DND-41 (cell line): ENCODE results near the gene APC2.

Experiments
- ATAC-seq: fragments of 200-7000 bp; cut with Tn5 transposase; 3 replicates; pipeline ENCODE4 v1.9.1; 2021; ENCODE audit warnings: low read depth; ENCODE audit not compliant: insufficient read depth
- DNase-seq: peaks from one replicate; pipeline ENCODE4 v3.0.0-alpha.2; 2020
- H2AFZ ChIP-seq: 2 replicates; pipeline ENCODE4 v1.6.0; 2012; ENCODE audit warnings: low read depth, low read length
- H3K27ac ChIP-seq: 2 replicates; pipeline ENCODE4 v1.5.1; 2012; ENCODE audit warnings: low read length, inconsistent platforms
- H3K27me3 ChIP-seq: fragments of 200-600 bp; sonication (generic); 2 replicates; pipeline ENCODE4 v1.6.0; 2012; ENCODE audit warnings: low read length, mild to moderate bottlenecking, inconsistent platforms; ENCODE audit not compliant: insufficient read depth, poor library complexity
- H3K36me3 ChIP-seq: 2 replicates; pipeline ENCODE4 v1.5.1; 2012; ENCODE audit warnings: low read length, inconsistent platforms; ENCODE audit not compliant: insufficient read depth
- H3K4me1 ChIP-seq: 2 replicates; pipeline ENCODE4 v1.5.1; 2012; ENCODE audit warnings: mild to moderate bottlenecking, low read length; ENCODE audit not compliant: insufficient read depth
- H3K4me2 ChIP-seq: 2 replicates; pipeline ENCODE4 v1.6.0; 2012; ENCODE audit warnings: mild to moderate bottlenecking, moderate library complexity, low read length, inconsistent platforms; ENCODE audit not compliant: insufficient read depth
- H3K4me3 ChIP-seq, 2 experiments: fragments of 200-600 bp in 1 of 2; shearing (Covaris generic) in 1 of 2; 2 replicates each; pipeline ENCODE4 v1.5.1; 2012 to 2016; ENCODE audit warnings: inconsistent platforms in 2 of 2, low read length in 2 of 2, mild to moderate bottlenecking in 2 of 2, low read depth in 1 of 2, moderate library complexity in 1 of 2
- H3K79me2 ChIP-seq: 2 replicates; pipeline ENCODE4 v1.6.0; 2012; ENCODE audit warnings: low read length, inconsistent platforms; ENCODE audit not compliant: insufficient read depth
- H3K9ac ChIP-seq: 2 replicates; pipeline ENCODE4 v1.6.0; 2012; ENCODE audit warnings: low read depth, mild to moderate bottlenecking, inconsistent platforms, low read length, moderate library complexity
- H3K9me3 ChIP-seq: 2 replicates; pipeline ENCODE4 v1.5.1; 2012; ENCODE audit warnings: low read length, moderate library complexity, mild to moderate bottlenecking, inconsistent platforms; ENCODE audit not compliant: insufficient read depth, severe bottlenecking
- H4K20me1 ChIP-seq: 2 replicates; pipeline ENCODE4 v1.6.0; 2012; ENCODE audit warnings: low read length; ENCODE audit not compliant: insufficient read depth
- EZH2 ChIP-seq: IDR thresholded peaks from 3 replicates; pipeline ENCODE4 v1.6.1; 2012; ENCODE audit warnings: borderline replicate concordance, low read depth, mild to moderate bottlenecking, moderate library complexity, low read length, inconsistent platforms; ENCODE audit not compliant: severe bottlenecking
- TF ChIP-seq, protein P1 (sequence below): IDR thresholded peaks from 2 replicates; pipeline ENCODE4 v1.5.1; 2012; ENCODE audit warnings: borderline replicate concordance, low read length, moderate library complexity, mild to moderate bottlenecking; ENCODE audit not compliant: poor library complexity, severe bottlenecking; ENCODE audit errors: extremely low read depth

Gene APC2

GRCh38 chr19:1451916-1452801 is 2.2 kb downstream of the APC2 start:
- no peak overlapping the region for H3K4me3 ChIP-seq
- H3K36me3 ChIP-seq = no peaks in the 10 kb centered on the region
- TF ChIP-seq, protein P1, sequence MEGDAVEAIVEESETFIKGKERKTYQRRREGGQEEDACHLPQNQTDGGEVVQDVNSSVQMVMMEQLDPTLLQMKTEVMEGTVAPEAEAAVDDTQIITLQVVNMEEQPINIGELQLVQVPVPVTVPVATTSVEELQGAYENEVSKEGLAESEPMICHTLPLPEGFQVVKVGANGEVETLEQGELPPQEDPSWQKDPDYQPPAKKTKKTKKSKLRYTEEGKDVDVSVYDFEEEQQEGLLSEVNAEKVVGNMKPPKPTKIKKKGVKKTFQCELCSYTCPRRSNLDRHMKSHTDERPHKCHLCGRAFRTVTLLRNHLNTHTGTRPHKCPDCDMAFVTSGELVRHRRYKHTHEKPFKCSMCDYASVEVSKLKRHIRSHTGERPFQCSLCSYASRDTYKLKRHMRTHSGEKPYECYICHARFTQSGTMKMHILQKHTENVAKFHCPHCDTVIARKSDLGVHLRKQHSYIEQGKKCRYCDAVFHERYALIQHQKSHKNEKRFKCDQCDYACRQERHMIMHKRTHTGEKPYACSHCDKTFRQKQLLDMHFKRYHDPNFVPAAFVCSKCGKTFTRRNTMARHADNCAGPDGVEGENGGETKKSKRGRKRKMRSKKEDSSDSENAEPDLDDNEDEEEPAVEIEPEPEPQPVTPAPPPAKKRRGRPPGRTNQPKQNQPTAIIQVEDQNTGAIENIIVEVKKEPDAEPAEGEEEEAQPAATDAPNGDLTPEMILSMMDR = no peak
- TF ChIP-seq EZH2 = no peak
- ATAC-seq (no peak), DNase-seq (no peak)
- no peaks in the 10 kb centered on the region for H3K79me2 ChIP-seq
- peaks cover 15% of the 10 kb centered on the region for H3K4me1 ChIP-seq
- H4K20me1 ChIP-seq = peaks cover 43% of the 10 kb centered on the region
- peaks cover 7% of the 10 kb centered on the region for H3K27me3 ChIP-seq
- no peak overlapping the region for H3K9ac ChIP-seq
- H3K4me2 ChIP-seq = no peak overlapping the region
- no peaks in the 10 kb centered on the region for H3K9me3 ChIP-seq
- no peak overlapping the region for H3K27ac ChIP-seq
- H2AFZ ChIP-seq = no peak overlapping the region

GRCh38 chr19:1452802-1453524 is 3.0 kb downstream of the APC2 start:
- Histone ChIP-seq H3K9ac (no peak overlapping the region), H3K9me3 (no peaks in the 10 kb centered on the region), H3K4me1 (peaks cover 15% of the 10 kb centered on the region), H3K27me3 (peaks cover 7% of the 10 kb centered on the region), H3K36me3 (no peaks in the 10 kb centered on the region), H3K27ac (no peak overlapping the region), H3K4me3 (no peak overlapping the region), H2AFZ (no peak overlapping the region), H3K4me2 (no peak overlapping the region), H3K79me2 (no peaks in the 10 kb centered on the region), H4K20me1 (peaks cover 36% of the 10 kb centered on the region)
- ATAC-seq (no peak), DNase-seq (no peak)
- TF ChIP-seq, protein P1 = no peak
- no peak for TF ChIP-seq EZH2

- Histone ChIP-seq H3K27me3 (peaks cover 7% of the 10 kb centered on the region), H3K4me2 (no peak overlapping the region)
- no peak for DNase-seq
These were observed 3.8 kb downstream of the APC2 start for GRCh38 chr19:1453525-1454364.

More at GRCh38 chr19:1453525-1454364, 3.8 kb downstream of the APC2 start:
- no peak for ATAC-seq
- Histone ChIP-seq H3K9ac (no peak overlapping the region), H4K20me1 (peaks cover 36% of the 10 kb centered on the region), H3K4me1 (peaks cover 15% of the 10 kb centered on the region), H3K9me3 (no peaks in the 10 kb centered on the region), H3K27ac (no peak overlapping the region), H2AFZ (no peak overlapping the region), H3K79me2 (no peaks in the 10 kb centered on the region), H3K4me3 (no peak overlapping the region), H3K36me3 (no peaks in the 10 kb centered on the region)
- TF ChIP-seq, protein P1 = no peak
- TF ChIP-seq EZH2 = no peak
